SW 1271 (cell line): ENCODE data around the gene TENM3.

Source experiments
- DNase-seq, 2 experiments: peaks; one replicate each; lab custom pipeline; 2025; lab: John Stamatoyannopoulos, UW

Gene TENM3

DNA sequence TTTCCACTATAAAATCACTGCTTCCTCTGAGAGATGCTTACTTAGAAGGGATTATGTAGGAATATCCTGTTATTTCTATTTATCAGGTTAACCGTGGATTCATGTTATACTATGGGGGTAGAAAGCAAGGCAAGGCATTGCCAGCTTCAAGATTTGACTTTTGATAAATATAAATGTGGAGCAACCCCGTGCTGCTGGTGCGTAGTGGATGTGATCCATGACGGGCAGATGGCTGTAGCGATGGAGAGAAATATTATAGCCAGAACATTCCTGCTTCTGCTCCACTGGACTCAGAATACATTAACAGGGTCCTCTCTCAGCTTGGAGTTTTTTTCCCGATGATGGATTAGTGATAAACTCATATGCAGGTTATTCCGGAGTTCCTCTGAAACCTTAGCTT, 157.6 kb downstream of the TENM3 start:
- DNase-seq: no peak

GRCh38 chr4:182404376-182404775, 161.2 kb downstream of the TENM3 start:
- no peak for DNase-seq

DNA sequence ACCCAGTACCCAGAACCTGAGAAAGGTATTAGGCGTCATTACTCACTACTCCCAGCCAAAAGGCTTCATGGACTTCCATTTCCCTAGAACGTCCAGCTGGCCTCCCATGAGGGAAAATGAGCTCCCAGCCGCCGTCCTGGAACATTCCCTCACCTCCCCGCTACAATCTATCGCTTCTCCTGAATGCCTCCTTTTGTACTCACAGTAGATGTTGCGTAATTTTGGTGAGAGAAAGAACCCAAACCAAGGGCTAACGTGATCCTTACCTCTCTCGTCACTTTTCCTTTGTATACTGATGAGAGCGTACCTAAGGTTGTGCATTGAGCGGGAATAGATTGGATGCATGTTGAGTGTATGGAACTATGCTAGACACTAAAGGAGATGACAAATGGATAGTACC, 161.9 kb downstream of the TENM3 start:
- no peak for DNase-seq

GRCh38 chr4:182409271-182409670, 166.1 kb downstream of the TENM3 start:
- DNase-seq: no peak

GRCh38 chr4:182411391-182411790, 168.2 kb downstream of the TENM3 start:
- no peak for DNase-seq

DNA sequence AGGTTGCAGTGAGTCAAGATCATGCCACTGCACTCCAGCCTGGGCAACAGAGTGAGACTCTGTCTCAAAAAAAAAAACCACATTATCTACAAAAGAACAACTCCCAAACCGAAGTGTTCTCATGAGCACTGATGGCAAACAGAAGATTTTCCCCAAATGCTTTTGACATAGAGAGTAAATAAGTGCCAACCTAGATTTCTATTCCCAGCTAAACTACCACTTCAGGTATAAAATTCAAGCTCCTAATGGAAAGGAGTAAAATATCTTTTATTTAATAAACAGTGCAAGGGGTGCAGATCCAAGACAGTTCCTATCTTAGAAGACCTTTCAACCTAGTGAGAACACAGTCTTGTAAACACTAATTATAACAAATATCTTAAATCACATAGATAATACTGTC, 170.3 kb downstream of the TENM3 start:
- DNase-seq: no peak

- no peak for DNase-seq
These were observed 171.9 kb downstream of the TENM3 start for GRCh38 chr4:182415116-182415515.

DNA sequence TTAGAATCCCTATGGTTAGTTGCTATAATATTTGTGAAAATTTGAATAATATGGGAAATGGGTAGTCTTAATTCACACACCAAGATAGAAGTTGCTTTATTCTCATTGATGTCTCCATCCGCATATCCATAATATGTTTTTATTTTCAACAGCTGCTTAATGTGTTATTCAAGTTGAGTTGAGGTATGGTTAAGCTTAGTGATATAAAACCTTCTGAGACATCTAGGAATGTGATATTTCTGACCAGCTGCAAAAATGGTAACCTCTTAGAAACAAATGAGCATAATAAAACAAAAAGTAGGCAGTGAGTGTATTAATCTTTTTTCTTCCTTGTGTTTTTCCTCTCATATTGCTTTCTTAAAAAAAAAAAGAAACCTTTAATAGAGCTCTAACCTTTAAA, 172.9 kb downstream of the TENM3 start:
- no peak for DNase-seq

DNA sequence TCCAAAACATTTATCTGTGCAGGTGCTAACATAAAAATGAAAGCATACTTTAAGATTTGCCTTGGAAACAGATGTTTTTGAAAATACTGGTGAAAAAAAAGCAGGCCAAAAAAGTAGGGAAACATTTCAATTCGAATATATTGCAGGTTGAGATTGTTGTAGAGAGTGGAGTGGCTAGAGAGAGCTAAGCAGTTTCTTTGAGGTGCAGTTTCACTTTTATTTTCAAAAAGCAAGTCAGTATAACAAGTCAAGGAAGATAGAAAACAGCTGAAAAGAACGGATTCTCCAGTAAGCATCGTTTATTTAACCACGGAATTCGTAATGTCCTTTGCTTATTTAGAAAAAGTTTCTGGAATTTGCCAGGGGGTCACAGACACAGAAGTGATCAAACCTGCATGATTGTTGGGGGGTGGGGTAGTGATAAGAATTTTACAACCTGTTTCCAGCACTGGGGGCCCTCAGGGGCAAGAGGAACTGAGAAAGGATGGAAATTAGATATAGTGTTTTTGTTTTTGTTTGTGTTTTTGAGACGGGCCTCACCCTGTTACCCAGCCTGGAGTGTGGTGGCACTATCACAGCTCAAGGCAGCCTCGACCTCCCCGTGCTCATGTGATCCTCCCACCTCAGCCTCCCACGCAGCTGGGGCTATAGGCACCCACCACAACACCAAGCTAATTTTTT, 175.0 kb downstream of the TENM3 start:
- DNase-seq: no peak

DNA sequence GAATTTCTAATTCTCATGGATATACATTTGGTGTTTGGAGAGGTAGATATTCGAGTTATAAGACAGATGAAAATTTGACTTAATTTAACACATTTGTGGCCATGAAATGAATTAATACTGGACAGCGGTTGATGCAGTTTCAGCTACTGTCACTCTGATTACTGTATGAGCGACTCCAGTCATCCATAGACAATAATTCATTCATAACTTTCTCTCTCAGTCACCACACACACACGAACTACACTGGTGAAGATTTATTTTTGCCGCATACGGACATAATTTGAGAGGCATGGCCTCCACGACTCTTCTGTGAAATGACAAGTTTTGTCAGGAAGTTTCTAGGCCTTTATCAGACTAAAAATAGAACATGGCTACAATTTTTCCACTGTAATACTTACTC, 177.0 kb downstream of the TENM3 start:
- DNase-seq: no peak

- DNase-seq: no peak
These were observed 178.6 kb downstream of the TENM3 start for GRCh38 chr4:182421753-182422152.

DNA sequence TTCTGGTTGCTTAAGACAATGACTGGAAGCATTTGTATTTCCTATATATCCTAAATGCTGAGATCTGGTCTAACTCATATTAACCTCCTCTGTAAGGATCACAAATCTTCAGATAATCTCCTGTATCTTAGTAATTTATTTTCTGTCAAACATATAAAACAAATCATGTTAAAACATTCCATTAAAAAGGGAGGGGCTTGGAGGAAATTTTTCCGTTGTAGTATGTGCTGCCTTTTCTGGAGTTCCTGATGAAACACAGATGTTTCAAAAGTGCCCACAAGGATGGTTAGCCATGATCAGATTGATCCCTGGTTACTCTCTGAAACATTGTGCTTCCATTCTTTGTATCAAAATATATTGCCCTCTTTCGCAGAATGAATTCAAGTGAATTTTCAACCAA, 182.1 kb downstream of the TENM3 start:
- no peak for DNase-seq

DNA sequence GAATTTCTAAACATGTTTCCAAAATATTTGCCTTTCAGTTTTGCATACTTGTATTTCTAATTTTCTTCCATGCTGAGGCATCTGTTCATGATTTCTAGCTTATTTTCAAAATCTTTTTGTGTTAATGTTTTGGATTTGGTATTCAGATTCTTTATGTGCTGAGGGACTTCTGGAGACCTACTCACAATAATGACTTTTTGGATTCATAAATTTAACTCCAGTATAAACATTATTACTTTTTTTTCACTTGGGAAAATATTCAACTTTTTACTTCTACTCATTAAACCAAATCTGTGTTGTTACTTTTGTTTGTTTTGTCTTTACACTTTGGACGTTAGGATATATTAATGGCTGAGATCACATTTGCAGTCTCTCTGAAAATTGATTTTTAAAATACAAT, 183.7 kb downstream of the TENM3 start:
- no peak for DNase-seq

GRCh38 chr4:182427554-182427953, 184.4 kb downstream of the TENM3 start:
- no peak for DNase-seq

DNA sequence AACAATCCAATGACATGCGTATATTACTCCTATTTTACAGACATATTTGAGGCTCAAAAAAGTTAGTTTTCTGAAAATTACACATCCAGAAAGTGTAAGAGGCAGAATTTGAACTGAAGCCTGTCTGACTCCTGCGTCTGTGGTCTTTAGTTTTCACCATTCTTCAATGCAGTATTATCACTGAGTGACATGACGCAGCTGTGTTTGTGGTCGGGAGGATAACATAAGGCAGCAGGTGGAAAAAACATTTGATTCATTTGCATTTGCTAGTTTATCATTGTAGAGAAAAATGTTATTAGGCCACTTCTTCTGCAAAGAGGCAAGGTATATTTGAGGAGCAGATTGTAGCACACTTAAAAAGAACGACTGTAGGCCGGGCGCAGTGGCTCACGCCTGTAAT, 186.7 kb downstream of the TENM3 start:
- DNase-seq: no peak

- DNase-seq: no peak
These were observed 189.6 kb downstream of the TENM3 start for GRCh38 chr4:182432819-182433218.

GRCh38 chr4:182434720-182435119, 191.5 kb downstream of the TENM3 start:
- DNase-seq: no peak

GRCh38 chr4:182435401-182435800, 192.2 kb downstream of the TENM3 start:
- DNase-seq: no peak

- DNase-seq: no peak
These were observed 199.9 kb downstream of the TENM3 start for GRCh38 chr4:182443070-182443469.

- no peak for DNase-seq
These were observed 204.6 kb downstream of the TENM3 start for GRCh38 chr4:182447767-182448280.

DNA sequence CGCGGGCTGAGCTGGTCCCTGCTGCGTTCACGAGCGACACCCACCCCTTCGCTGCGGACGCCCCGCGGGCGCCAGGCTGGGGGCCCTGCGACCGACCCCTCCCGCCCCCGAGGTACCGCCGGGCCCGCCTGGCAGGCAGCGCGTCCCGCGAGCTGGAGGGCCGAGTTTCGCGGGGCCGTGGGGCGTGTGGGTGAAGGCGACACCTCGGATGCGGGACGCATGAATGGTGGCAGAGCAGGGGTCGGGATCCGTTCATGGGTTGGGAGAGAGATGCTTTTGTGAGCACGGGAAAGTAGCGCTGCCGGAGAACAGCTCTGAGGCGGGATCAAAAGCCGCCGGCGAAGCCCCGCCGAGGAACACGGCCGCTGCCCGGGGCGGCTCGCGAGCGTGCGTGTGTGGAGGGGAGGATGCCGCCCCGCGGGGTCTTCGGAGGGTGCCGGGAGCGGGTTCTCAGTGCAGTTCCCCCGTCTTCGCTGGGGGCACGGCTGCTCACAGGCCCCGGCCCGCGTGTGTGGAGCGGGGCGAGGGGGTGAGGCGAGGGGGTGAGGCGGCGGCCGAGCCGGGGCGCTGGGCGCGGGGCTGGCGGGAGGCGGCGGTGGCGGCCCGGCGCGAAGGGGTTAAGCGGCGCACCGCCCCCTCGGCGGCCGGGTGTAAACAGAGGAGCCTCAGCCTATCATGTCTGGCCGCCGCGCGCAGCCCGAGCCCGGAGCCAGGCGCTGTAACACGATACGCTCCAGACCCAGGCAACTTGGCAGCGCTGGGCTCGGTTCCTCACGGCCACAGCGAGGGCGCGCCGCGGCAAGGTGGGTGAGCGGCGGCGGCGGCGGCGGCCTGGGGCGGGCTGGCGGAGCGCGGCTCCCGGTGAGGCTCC, 205.3 kb downstream of the TENM3 start:
- DNase-seq: peak; percentile 6 to 52

- no peak for DNase-seq
These were observed 206.2 kb downstream of the TENM3 start for GRCh38 chr4:182449186-182449929.
